Aorta (tissue), 5 donors: ENCODE results near the gene SLIT1. TPM values are rescaled to one million over a fixed set of nuclear protein-coding genes. Genes with fewer than 3 reads are reported as not detected.

Source experiments
- ATAC-seq: fragments of 200-7000 bp; cut with Tn5 transposase; one replicate; pipeline ENCODE4 v1.9.1; 2022; ENCODE audit warnings: moderate library complexity; ENCODE audit not compliant: low FRiP score
- DNase-seq, 2 donors: peaks; one replicate each; pipeline ENCODE4 v3.0.0-alpha.2; 2020
- H3K27ac ChIP-seq, 2 donors: one replicate each; pipeline ENCODE4 v1.5.1; 2013; ENCODE audit warnings: low read length in 2 of 2, mild to moderate bottlenecking in 2 of 2, moderate library complexity in 2 of 2, control low read depth in 1 of 2, inconsistent platforms in 1 of 2, low read depth in 1 of 2
- H3K27me3 ChIP-seq, 2 donors: one replicate each; pipeline ENCODE4 v1.6.1; 2013; ENCODE audit warnings: control low read depth in 1 of 2, low read length in 1 of 2, mild to moderate bottlenecking in 1 of 2, moderate library complexity in 1 of 2; ENCODE audit not compliant: insufficient read depth in 2 of 2, control insufficient read depth in 1 of 2
- H3K36me3 ChIP-seq, 2 donors: one replicate each; pipeline ENCODE4 v1.6.1; 2013; ENCODE audit warnings: control low read depth in 1 of 2, low read length in 1 of 2, mild to moderate bottlenecking in 1 of 2; ENCODE audit not compliant: insufficient read depth in 2 of 2, control insufficient read depth in 1 of 2
- H3K4me1 ChIP-seq, 2 donors: one replicate each; pipeline ENCODE4 v1.6.1; 2013; ENCODE audit warnings: low read length in 2 of 2, control low read depth in 1 of 2, mild to moderate bottlenecking in 1 of 2, moderate library complexity in 1 of 2; ENCODE audit not compliant: insufficient read depth in 2 of 2, control insufficient read depth in 1 of 2
- H3K4me3 ChIP-seq, 2 donors: one replicate each; pipeline ENCODE4 v1.5.1; 2013; ENCODE audit warnings: low read length in 2 of 2, control low read depth in 1 of 2, mild to moderate bottlenecking in 1 of 2
- H3K9me3 ChIP-seq: one replicate; pipeline ENCODE4 v1.6.1; 2013; ENCODE audit warnings: mild to moderate bottlenecking, low read length; ENCODE audit not compliant: control insufficient read depth
- WGBS, 2 donors: extraction: QIAGEN DNeasy Blood & Tissue Kit; methylation state at CpG; one replicate each; pipeline ENCODE4 v1.1.7; 2013; 5-methylcytosine and 5-hydroxymethylcytosine counted together
- intact Hi-C, 2 donors: fragments of 100-400 bp; cut with DNase I; formaldehyde crosslinking; loops; one replicate each; pipeline versions ENCODE4 v1.14.2 to v1.15.0; 2022
- polyA plus RNA-seq, 2 donors: library from polyadenylated mRNA; stranded (reverse); fragments of 200-250 nt; gene quantifications; one replicate each; pipeline ENCODE4 v1.2.3, GENCODE V29; 2013
- total RNA-seq, 2 donors: library from RNA; stranded (reverse); fragmentation: NEBNext Ultra II Directional; extraction: Animal tissue kit (Norgen Biotek cat#: 25700); gene quantifications; one replicate each; pipeline ENCODE4 v1.2.1, GENCODE V29; 2021
- donor health status: healthy with polysubstance abuse.
- donor health status: Bipolar disorder and iron deficiency.
- donor health status: DM: no; HTN: no; CAD: no.
- donor health status: DM: no; HTN: no; CAD: no.
- donor health status: DM: yes; HTN: yes; CAD: no.

The SLIT1 gene
- total and polyA plus RNA-seq, 4 donors = 0.13 to 0.42 (median 0.22) TPM

GRCh38 chr10:97207756-97208346 is 22.1 kb upstream of the SLIT1 start:
- 47 to 61% methylated on average over 7 of the region's 7 CpGs for WGBS, 2 donors
- Histone ChIP-seq H3K27me3 (no peaks in the 10 kb centered on the region), H3K4me3 (no peak overlapping the region), H3K9me3 (no peaks in the 10 kb centered on the region), H3K27ac (no peak overlapping the region), H3K4me1 (no peaks in the 10 kb centered on the region), H3K36me3 (no peaks in the 10 kb centered on the region)
- DNase-seq (no peak), ATAC-seq (no peak)
- intact Hi-C loops = no loop called here

GRCh38 chr10:97207131-97207530 is 21.4 kb upstream of the SLIT1 start:
- intact Hi-C loops = no loop called here
- no peaks in the 10 kb centered on the region for H3K4me1 ChIP-seq
- H3K36me3 ChIP-seq = no peaks in the 10 kb centered on the region
- no peak overlapping the region for H3K27ac ChIP-seq
- DNase-seq (peak in 1 of 2 donors; percentile 62), ATAC-seq (no peak)
- no peak overlapping the region for H3K4me3 ChIP-seq
- 90 to 92% methylated on average over 6 of the region's 6 CpGs for WGBS, 2 donors
- no peaks in the 10 kb centered on the region for H3K27me3 ChIP-seq
- no peaks in the 10 kb centered on the region for H3K9me3 ChIP-seq

GRCh38 chr10:97204826-97205679 is 19.3 kb upstream of the SLIT1 start:
- Histone ChIP-seq H3K36me3 (no peaks in the 10 kb centered on the region), H3K27ac (no peak overlapping the region), H3K4me1 (no peaks in the 10 kb centered on the region), H3K4me3 (no peak overlapping the region), H3K27me3 (no peaks in the 10 kb centered on the region), H3K9me3 (no peaks in the 10 kb centered on the region)
- WGBS, 2 donors = 86 to 87% methylated on average over 14 of the region's 14 CpGs
- ATAC-seq (no peak), DNase-seq (peak in 1 of 2 donors; percentile 45)
- intact Hi-C loops = no loop called here

- no peaks in the 10 kb centered on the region for H3K36me3 ChIP-seq
- peaks cover 0 to 2% of the 10 kb centered on the region in 2 donors for H3K27me3 ChIP-seq
- intact Hi-C loops = no loop called here
- DNase-seq = no peak
- H3K4me3 ChIP-seq = no peak overlapping the region
- no peaks in the 10 kb centered on the region for H3K9me3 ChIP-seq
- H3K27ac ChIP-seq = no peak overlapping the region
- H3K4me1 ChIP-seq = no peaks in the 10 kb centered on the region
- 83 to 84% methylated on average over 7 of the region's 7 CpGs for WGBS, 2 donors
- ATAC-seq = no peak
Measured at GRCh38 chr10:97203220-97203619, 17.5 kb upstream of the SLIT1 start.

GRCh38 chr10:97200616-97201015 is 14.9 kb upstream of the SLIT1 start:
- 67 to 73% methylated on average over 6 of the region's 6 CpGs for WGBS, 2 donors
- H3K9me3 ChIP-seq = no peaks in the 10 kb centered on the region
- DNase-seq (no peak), ATAC-seq (no peak)
- H3K4me3 ChIP-seq = no peak overlapping the region
- H3K27ac ChIP-seq = no peak overlapping the region
- H3K36me3 ChIP-seq = no peaks in the 10 kb centered on the region
- peaks cover 0 to 2% of the 10 kb centered on the region in 2 donors for H3K27me3 ChIP-seq
- intact Hi-C loops = no loop called here
- no peaks in the 10 kb centered on the region for H3K4me1 ChIP-seq

GRCh38 chr10:97199152-97199551 is 13.4 kb upstream of the SLIT1 start:
- WGBS, 2 donors = 51 to 60% methylated on average over 3 of the region's 3 CpGs
- Histone ChIP-seq H3K27me3 (peaks cover 0 to 2% of the 10 kb centered on the region in 2 donors), H3K27ac (no peak overlapping the region), H3K36me3 (no peaks in the 10 kb centered on the region), H3K4me1 (no peaks in the 10 kb centered on the region), H3K4me3 (no peak overlapping the region), H3K9me3 (no peaks in the 10 kb centered on the region)
- no peak for ATAC-seq
- no peak for DNase-seq
- intact Hi-C loops = no loop called here

- H3K27ac ChIP-seq = no peak overlapping the region
- no peaks in the 10 kb centered on the region for H3K9me3 ChIP-seq
- no peaks in the 10 kb centered on the region for H3K36me3 ChIP-seq
- ATAC-seq (no peak), DNase-seq (peak in 1 of 2 donors; percentile 16)
- H3K27me3 ChIP-seq = peaks cover 0 to 2% of the 10 kb centered on the region in 2 donors
- WGBS, 2 donors = 47 to 55% methylated on average over 7 of the region's 7 CpGs
- no peak overlapping the region for H3K4me3 ChIP-seq
- intact Hi-C loops = no loop called here
- no peaks in the 10 kb centered on the region for H3K4me1 ChIP-seq
Measured at GRCh38 chr10:97197030-97197500, 11.3 kb upstream of the SLIT1 start.

GRCh38 chr10:97196223-97197029 is 10.7 kb upstream of the SLIT1 start:
- no peaks in the 10 kb centered on the region for H3K9me3 ChIP-seq
- no peak overlapping the region for H3K27ac ChIP-seq
- H3K36me3 ChIP-seq = no peaks in the 10 kb centered on the region
- ATAC-seq (peak; percentile 72), DNase-seq (peak in 1 of 2 donors; percentile 82)
- 4% methylated on average over 55 to 56 of the region's 56 CpGs for WGBS, 2 donors
- peaks cover 0 to 2% of the 10 kb centered on the region in 2 donors for H3K27me3 ChIP-seq
- H3K4me1 ChIP-seq = no peaks in the 10 kb centered on the region
- H3K4me3 ChIP-seq = no peak overlapping the region
- intact Hi-C loops = no loop called here
